ENCODE data around the gene RGR.
"Not testable (repeated sequence)": the region's sequence is repeated elsewhere in the genome, so short reads cannot be mapped to it uniquely, and the experiment has no call there.

RGR gene

GRCh38 chr10:84258034-84258695 is 13.3 kb downstream of the RGR start:
- DNase-seq (ENCODE audit: low spot score) = no peak

DNA sequence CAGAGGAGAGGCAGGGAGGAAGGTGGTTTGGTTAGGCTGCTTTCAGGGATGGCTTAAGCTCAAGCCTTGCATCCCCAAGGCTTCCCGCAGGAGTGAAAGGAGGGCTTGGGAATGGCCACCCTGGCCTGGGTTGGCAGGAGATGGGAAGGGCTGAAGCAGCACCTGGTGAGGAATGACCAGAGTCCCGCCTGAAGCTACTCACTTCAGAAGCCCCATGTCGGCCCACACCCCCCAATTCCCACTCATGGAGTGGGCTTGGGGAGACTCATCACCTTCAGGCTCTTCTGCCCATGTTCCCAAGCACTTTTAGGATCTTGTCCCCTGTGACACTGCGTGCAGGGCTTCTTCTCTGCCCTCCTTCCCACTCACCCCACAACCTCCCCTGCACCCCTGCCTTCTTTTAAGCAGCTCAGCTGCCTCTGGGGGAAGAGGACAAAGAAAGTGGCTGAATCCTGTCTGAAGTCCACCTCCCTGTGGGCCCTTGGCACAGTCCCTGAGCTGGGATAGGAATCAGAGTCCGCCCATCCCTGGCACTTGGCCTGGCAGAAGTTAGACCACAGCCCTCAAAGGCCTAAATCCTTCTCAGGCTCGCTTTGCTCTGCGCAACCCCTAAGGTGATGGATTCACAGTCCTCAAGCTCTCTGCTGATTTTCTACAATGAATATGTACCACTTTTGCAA is 16.5 kb downstream of the RGR start:
- no peak for DNase-seq (ENCODE audit: low spot score)

- DNase-seq (ENCODE audit: low spot score) = no peak
Observed at GRCh38 chr10:84262190-84262956, 17.5 kb downstream of the RGR start.

DNA sequence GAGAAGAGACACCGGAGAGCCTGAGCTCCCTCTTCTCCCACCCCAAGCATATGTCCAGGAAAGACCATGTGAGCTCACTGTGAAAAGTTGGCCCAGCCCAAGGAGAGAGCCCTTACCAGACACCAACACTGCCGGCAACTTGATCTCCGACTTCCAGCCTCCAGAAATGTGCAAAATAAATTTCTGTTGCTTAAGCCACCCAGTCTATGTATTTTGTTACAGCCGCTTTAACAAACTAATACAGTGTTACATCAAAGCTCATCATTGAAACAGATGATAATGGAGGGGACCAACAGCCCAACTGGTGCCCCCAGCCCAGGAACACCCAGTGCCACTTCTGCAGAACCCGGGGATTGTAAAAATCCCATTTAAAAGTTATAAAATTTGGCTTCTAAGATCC is 18.9 kb downstream of the RGR start:
- DNase-seq (ENCODE audit: low spot score) = no peak

- DNase-seq (ENCODE audit: low spot score) = peak; percentile 70
Observed at GRCh38 chr10:84264611-84265141, 19.8 kb downstream of the RGR start.

GRCh38 chr10:84265418-84265817 is 20.6 kb downstream of the RGR start:
- DNase-seq (ENCODE audit: low spot score) = no peak

GRCh38 chr10:84267503-84268126 is 22.8 kb downstream of the RGR start:
- peak; percentile 62 for DNase-seq (ENCODE audit: low spot score)

GRCh38 chr10:84269162-84269561 is 24.3 kb downstream of the RGR start:
- no peak for DNase-seq (ENCODE audit: low spot score)

GRCh38 chr10:84269773-84270172 is 24.9 kb downstream of the RGR start:
- no peak for DNase-seq (ENCODE audit: low spot score)

DNA sequence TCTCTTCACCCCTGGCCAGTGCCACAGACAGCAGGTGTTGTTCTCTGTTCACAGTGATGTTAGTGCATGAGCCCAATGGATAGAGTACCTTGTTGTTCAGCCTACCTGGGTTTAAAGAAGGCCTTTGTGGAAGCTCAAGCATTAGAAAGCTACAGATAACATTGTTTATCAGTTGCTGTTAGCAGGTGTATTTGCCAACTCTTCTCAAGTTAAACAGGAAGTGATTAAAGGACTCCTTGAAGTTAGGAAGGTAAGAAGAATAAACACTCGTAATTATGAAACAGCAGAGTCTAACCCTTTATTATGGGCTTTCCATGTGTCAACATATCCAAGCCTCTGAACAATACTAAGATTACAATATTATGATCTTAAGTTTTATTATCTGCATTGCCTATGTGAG is 25.9 kb downstream of the RGR start:
- no peak for DNase-seq (ENCODE audit: low spot score)

DNA sequence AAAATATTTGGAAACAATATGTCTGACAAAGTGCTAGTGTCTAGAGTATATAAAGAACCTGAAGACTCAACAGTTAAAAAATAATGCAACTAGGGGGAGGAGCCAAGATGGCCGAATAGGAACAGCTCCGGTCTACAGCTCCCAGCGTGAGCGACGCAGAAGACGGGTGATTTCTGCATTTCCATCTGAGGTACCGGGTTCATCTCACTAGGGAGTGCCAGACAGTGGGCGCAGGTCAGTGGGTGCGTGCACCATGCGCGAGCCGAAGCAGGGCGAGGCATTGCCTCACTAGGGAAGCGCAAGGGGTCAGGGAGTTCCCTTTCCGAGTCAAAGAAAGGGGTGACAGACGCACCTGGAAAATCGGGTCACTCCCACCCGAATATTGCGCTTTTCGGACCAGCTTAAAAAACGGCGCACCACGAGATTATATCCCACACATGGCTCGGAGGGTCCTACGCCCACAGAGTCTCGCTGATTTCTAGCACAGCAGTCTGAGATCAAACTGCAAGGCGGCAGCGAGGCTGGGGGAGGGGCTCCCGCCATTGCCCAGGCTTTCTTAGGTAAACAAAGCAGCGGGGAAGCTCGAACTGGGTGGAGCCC is 35.1 kb downstream of the RGR start:
- DNase-seq (ENCODE audit: low spot score) = not testable (repeated sequence)

DNA sequence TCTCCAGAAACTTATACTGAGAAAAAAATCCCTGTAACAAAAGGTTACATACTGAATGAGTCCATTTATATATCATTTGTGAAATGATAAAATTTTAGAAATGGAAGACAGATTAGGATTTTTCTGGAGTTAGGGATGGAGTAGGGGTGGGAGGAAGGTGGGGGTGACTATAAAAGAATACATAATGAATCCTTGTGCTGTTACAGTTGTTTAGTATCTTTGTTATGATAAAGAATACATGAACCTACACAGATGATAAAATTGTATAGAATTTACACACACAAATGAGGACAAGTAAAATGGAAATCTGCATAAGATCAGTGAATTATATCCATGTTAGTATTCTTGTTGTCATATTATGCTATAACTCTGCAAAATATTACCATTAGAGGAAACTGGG is 41.8 kb downstream of the RGR start:
- no peak for DNase-seq (ENCODE audit: low spot score)

GRCh38 chr10:84288151-84288550 is 43.3 kb downstream of the RGR start:
- DNase-seq (ENCODE audit: low spot score) = no peak

DNA sequence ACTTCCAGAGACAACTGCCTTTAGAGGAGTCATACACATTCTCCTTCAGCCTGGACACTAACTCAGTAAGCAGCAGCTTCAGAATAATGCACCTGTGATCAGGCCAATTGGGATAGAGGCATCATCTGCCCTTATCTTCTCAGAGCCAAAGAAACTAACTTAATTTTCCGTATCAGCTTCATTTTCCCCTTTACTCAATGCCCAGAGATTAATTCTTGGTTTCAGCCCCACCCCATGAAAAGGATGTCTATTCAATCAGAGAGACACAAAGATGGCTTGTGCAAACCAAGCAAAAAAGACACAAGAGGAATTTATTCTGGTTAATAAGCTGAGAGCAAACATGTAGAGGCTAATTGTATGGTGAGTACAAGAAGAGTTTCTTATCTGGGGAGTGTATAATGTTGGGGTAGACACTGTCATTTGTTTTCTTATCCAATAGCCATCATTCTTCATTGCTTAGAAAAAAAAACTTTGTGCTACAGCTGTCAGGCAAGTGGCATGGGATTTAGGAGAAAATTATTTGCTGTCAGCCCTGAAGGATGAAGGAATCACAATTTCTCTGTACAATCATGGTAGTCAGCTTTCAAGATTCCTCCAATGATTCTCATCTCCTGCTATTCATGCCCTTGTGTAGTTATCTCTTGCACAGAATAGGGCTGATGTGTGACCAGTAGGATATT is 44.8 kb downstream of the RGR start:
- DNase-seq (ENCODE audit: low spot score) = no peak

DNA sequence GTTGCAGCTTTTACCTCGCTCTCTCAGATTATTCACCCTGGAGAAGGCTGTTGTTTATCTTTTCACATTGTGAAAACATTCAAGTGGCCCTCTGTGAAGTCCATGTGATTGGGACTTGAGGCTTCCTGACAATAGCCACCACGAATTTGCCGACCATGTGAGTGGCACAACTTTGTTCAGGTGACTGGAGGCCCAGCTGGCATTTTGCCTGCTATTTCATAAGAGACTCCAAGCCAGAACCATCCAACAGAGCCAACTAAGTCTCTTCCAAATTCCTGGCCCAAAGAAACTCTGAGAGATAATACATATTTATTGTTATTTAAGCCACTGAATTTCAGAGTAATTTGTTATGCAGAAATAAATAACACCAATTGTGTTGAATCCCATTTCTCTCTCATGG is 45.4 kb downstream of the RGR start:
- no peak for DNase-seq (ENCODE audit: low spot score)

- DNase-seq (ENCODE audit: low spot score) = no peak
Observed at GRCh38 chr10:84291384-84291783, 46.5 kb downstream of the RGR start.

- no peak for DNase-seq (ENCODE audit: low spot score)
Observed at GRCh38 chr10:84292502-84292901, 47.6 kb downstream of the RGR start.

DNA sequence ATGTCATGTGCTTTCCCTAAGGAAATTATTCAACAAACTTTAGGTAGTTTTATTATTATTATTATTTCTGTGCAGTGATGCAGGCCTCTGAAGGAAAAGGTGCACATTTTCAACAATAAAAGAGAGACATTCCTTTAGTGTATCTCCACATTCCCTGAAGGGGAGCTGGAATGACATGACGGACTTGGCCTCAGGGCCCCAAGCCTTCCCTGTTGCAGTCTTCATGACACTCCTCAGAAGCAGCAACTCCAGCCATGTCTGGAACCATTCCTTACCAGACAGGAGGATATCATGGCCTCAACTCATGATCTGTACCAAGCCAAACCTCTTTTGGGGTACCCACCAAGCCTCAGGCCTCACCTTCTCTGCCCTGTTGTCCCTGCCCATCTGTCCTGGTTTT is 48.3 kb downstream of the RGR start:
- no peak for DNase-seq (ENCODE audit: low spot score)

DNA sequence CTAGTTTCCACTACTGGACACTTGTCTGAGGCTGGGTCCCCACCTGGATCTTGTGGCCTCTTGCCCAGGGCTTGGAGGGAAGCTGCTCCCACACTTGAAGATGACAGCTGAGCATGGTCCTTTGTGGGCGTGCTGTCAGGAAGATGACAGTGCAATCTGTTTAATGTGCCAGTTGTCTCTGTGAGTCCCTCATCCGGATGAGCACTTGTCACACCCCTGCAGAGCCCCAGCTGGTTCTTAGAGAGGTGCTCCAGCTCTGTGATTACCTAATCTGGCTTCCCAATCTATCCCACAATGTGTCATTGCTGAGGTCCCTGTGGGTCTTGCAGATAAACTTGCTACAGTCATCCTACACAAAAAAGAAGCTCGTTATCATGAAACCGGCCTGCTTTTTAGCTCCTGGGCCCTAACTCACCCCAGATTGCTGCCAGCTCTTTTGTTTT is 48.7 kb downstream of the RGR start:
- no peak for DNase-seq (ENCODE audit: low spot score)

- no peak for DNase-seq (ENCODE audit: low spot score)
Observed at GRCh38 chr10:84294766-84295447, 50.1 kb downstream of the RGR start.
